H1 (cell line): Measurements from ENCODE around the gene COLEC11. TPM values are rescaled to one million over a fixed set of nuclear protein-coding genes. Genes with fewer than 3 reads are reported as not detected.

Experiments
- ATF2 ChIP-seq: IDR thresholded peaks from 2 replicates; pipeline ENCODE4 v1.6.1; 2012; ENCODE audit warnings: low read length, inconsistent platforms
- BCL11A ChIP-seq, 2 experiments: IDR thresholded peaks; one replicate each; pipeline ENCODE4 v1.6.1; 2011; ENCODE audit warnings: low read depth in 2 of 2, low read length in 2 of 2, mild to moderate bottlenecking in 2 of 2
- CHD7 ChIP-seq: fragments of 300-600 bp; sonication (generic); IDR thresholded peaks from 2 replicates; pipeline ENCODE4 v1.7.1; 2012; ENCODE audit warnings: low read length, moderate library complexity, mild to moderate bottlenecking, inconsistent platforms; ENCODE audit not compliant: insufficient replicate concordance
- CTCF ChIP-seq, 3 experiments: IDR thresholded peaks; 1 replicate in 2 of 3; 2 replicates in 1 of 3; pipeline versions ENCODE4 v1.5.1 to v1.6.1; 2011; ENCODE audit warnings: low read length in 3 of 3, mild to moderate bottlenecking in 3 of 3, inconsistent platforms in 2 of 3, low read depth in 1 of 3, moderate library complexity in 1 of 3; ENCODE audit not compliant: insufficient read depth in 1 of 3; ENCODE audit errors: control extremely low read depth in 1 of 3
- EZH2 ChIP-seq: fragments of 200-600 bp; sonication (generic); IDR thresholded peaks from 2 replicates; pipeline ENCODE4 v1.7.1; 2012; ENCODE audit warnings: low read depth, mild to moderate bottlenecking, moderate library complexity, low read length, inconsistent platforms; ENCODE audit not compliant: severe bottlenecking
- GTF2F1 ChIP-seq: IDR thresholded peaks from 2 replicates; pipeline ENCODE4 v1.6.1; 2012; ENCODE audit warnings: low read depth, low read length, improper control_type of control experiment, borderline replicate concordance
- HDAC6 ChIP-seq: IDR thresholded peaks from one replicate; pipeline ENCODE4 v1.7.1; 2012; ENCODE audit warnings: low read depth, mild to moderate bottlenecking, inconsistent platforms, low read length, moderate library complexity
- SP2 ChIP-seq: IDR thresholded peaks from 2 replicates; pipeline ENCODE4 v1.6.1; 2012; ENCODE audit warnings: mild to moderate bottlenecking, low read length, inconsistent platforms
- polyA plus RNA-seq, 7 experiments: library from polyadenylated mRNA; depleted of rRNA in 3 of 7; stranded (reverse) in 5 of 7; unstranded in 2 of 7; fragments of >200 nt in 5 of 7; fragments of 200-250 nt in 2 of 7; gene quantifications; 1 replicate in 5 of 7; 2 replicates in 1 of 7; 4 replicates in 1 of 7; pipeline versions ENCODE4 v1.2.1 to v1.2.3, GENCODE V29; 2011 to 2013; ENCODE audit warnings: missing spikeins in 2 of 7, mixed read lengths in 2 of 7
- total RNA-seq: library from RNA; stranded (reverse); fragmentation: NEBNext Ultra II Directional; extraction: Animal tissue kit (Norgen Biotek cat#: 25700); gene quantifications from 2 replicates; pipeline ENCODE4 v1.2.1, GENCODE V29; 2021

Gene COLEC11
- total and polyA plus RNA-seq, 2 of the 8 experiments (the other 6 are each of a cell fraction or from before 2014, with no cell fraction given) = 0.47 to 0.80 TPM

- TF ChIP-seq CHD7 = no peak
- TF ChIP-seq ATF2 = no peak
- no peak for TF ChIP-seq BCL11A (IDR thresholded peaks at IDR 0.05; ENCODE audit: low read depth in 2 of 2, low read length in 2 of 2)
- no peak for TF ChIP-seq GTF2F1
- no peak for TF ChIP-seq SP2
- no peak for TF ChIP-seq CTCF (IDR thresholded peaks at IDR 0.05; ENCODE audit: control extremely low read depth in 1 of 3, insufficient read depth in 1 of 3, low read depth in 1 of 3, low read length in 3 of 3)
- no peak for TF ChIP-seq HDAC6
- TF ChIP-seq EZH2 = no peak
These were observed 49.3 kb downstream of the COLEC11 start (continued) for GRCh38 chr2:3644246-3644525.
